Thymus (tissue), 11 donors: ENCODE results near the gene NOS3. TPM values are rescaled to one million over a fixed set of nuclear protein-coding genes. Genes with fewer than 3 reads are reported as not detected.

Experiments used
- DNase-seq, 9 donors: peaks; one replicate each; pipeline ENCODE4 v3.0.0-alpha.2; 2013; ENCODE audit warnings: low spot score in 9 of 9, low read depth in 6 of 9, missing footprints in 1 of 9
- H3K27ac ChIP-seq, 2 donors: one replicate each; pipeline ENCODE4 v1.5.1; 2013; ENCODE audit warnings: control low read depth in 1 of 2, low read depth in 1 of 2, low read length in 1 of 2, mild to moderate bottlenecking in 1 of 2, moderate library complexity in 1 of 2
- H3K27me3 ChIP-seq, 2 donors: one replicate each; pipeline ENCODE4 v1.5.1; 2013; ENCODE audit warnings: low read length in 1 of 2; ENCODE audit not compliant: control insufficient read depth in 2 of 2, insufficient read depth in 1 of 2
- H3K36me3 ChIP-seq, 2 donors: one replicate each; pipeline ENCODE4 v1.5.1; 2013; ENCODE audit warnings: low read length in 1 of 2, mild to moderate bottlenecking in 1 of 2, moderate library complexity in 1 of 2; ENCODE audit not compliant: control insufficient read depth in 2 of 2, insufficient read depth in 2 of 2
- H3K4me1 ChIP-seq, 2 donors: one replicate each; pipeline ENCODE4 v1.5.1; 2013; ENCODE audit warnings: low read length in 2 of 2; ENCODE audit not compliant: control insufficient read depth in 2 of 2, insufficient read depth in 2 of 2
- H3K4me3 ChIP-seq, 2 donors: one replicate each; pipeline ENCODE4 v1.5.1; 2013; ENCODE audit warnings: low read length in 2 of 2, control low read depth in 1 of 2, mild to moderate bottlenecking in 1 of 2
- H3K9me3 ChIP-seq, 2 donors: one replicate each; pipeline ENCODE4 v1.5.1; 2013; ENCODE audit warnings: low read length in 1 of 2, mild to moderate bottlenecking in 1 of 2; ENCODE audit not compliant: control insufficient read depth in 2 of 2, insufficient read depth in 1 of 2
- WGBS: extraction: QIAGEN DNeasy Blood & Tissue Kit; methylation state at CpG from one replicate; pipeline ENCODE4 v1.1.7; 2013; 5-methylcytosine and 5-hydroxymethylcytosine counted together
- polyA plus RNA-seq: library from polyadenylated mRNA; stranded (reverse); fragments of 200-250 nt; gene quantifications from one replicate; pipeline ENCODE4 v1.2.3, GENCODE V29; 2013
- total RNA-seq: library from RNA; stranded (reverse); fragments of 120-200 nt; gene quantifications from one replicate; pipeline ENCODE4 v1.2.4, GENCODE V29; 2013
- donor health status: healthy.

The NOS3 gene
- total and polyA plus RNA-seq, 2 donors: 1.5 to 3.0 TPM

- Histone ChIP-seq H3K4me3 (no peak overlapping the region), H3K27ac (no peak overlapping the region), H3K36me3 (no peaks in the 10 kb centered on the region), H3K4me1 (peaks cover 0 to 2% of the 10 kb centered on the region in 2 donors), H3K9me3 (no peaks in the 10 kb centered on the region), H3K27me3 (peaks cover 6 to 65% of the 10 kb centered on the region in 2 donors)
- 98% methylated on average over 16 of the region's 16 CpGs for WGBS
- no peak for DNase-seq
Measured at GRCh38 chr7:150951181-150951520, 39.7 kb upstream of the NOS3 start.

- no peaks in the 10 kb centered on the region for H3K9me3 ChIP-seq
- 98% methylated on average over 28 of the region's 28 CpGs for WGBS
- no peak overlapping the region for H3K4me3 ChIP-seq
- no peaks in the 10 kb centered on the region for H3K36me3 ChIP-seq
- H3K27me3 ChIP-seq: peaks cover 8 to 65% of the 10 kb centered on the region in 2 donors
- H3K27ac ChIP-seq: no peak overlapping the region
- DNase-seq: no peak
- peaks cover 0 to 2% of the 10 kb centered on the region in 2 donors for H3K4me1 ChIP-seq
Measured at GRCh38 chr7:150951521-150951920, 39.3 kb upstream of the NOS3 start.

- Histone ChIP-seq H3K27ac (no peak overlapping the region), H3K9me3 (peaks cover 0 to 3% of the 10 kb centered on the region in 2 donors), H3K4me1 (peaks cover 0 to 2% of the 10 kb centered on the region in 2 donors), H3K4me3 (no peak overlapping the region), H3K27me3 (peaks cover 18 to 65% of the 10 kb centered on the region in 2 donors), H3K36me3 (no peaks in the 10 kb centered on the region)
- 91% methylated on average over 33 of the region's 33 CpGs for WGBS
- no peak for DNase-seq
Measured at GRCh38 chr7:150952331-150953050, 38.3 kb upstream of the NOS3 start.

- no peaks in the 10 kb centered on the region for H3K36me3 ChIP-seq
- no peak for DNase-seq
- peaks cover 26 to 62% of the 10 kb centered on the region in 2 donors for H3K27me3 ChIP-seq
- 97% methylated on average over 17 of the region's 17 CpGs for WGBS
- no peak overlapping the region for H3K4me3 ChIP-seq
- no peak overlapping the region for H3K27ac ChIP-seq
- peaks cover 0 to 3% of the 10 kb centered on the region in 2 donors for H3K9me3 ChIP-seq
- H3K4me1 ChIP-seq: peaks cover 0 to 2% of the 10 kb centered on the region in 2 donors
Measured at GRCh38 chr7:150953061-150953997, 37.5 kb upstream of the NOS3 start.

GRCh38 chr7:150954201-150954985 lies 36.4 kb upstream of the NOS3 start:
- Histone ChIP-seq H3K4me3 (no peak overlapping the region), H3K27me3 (peaks cover 35 to 64% of the 10 kb centered on the region in 2 donors), H3K27ac (no peak overlapping the region), H3K36me3 (no peaks in the 10 kb centered on the region), H3K4me1 (peaks cover 0 to 3% of the 10 kb centered on the region in 2 donors), H3K9me3 (peaks cover 0 to 3% of the 10 kb centered on the region in 2 donors)
- no peak for DNase-seq
- 94% methylated on average over 9 of the region's 9 CpGs for WGBS

GRCh38 chr7:150954986-150955518 lies 35.8 kb upstream of the NOS3 start:
- Histone ChIP-seq H3K27ac (no peak overlapping the region), H3K27me3 (peaks cover 38 to 64% of the 10 kb centered on the region in 2 donors), H3K9me3 (peaks cover 0 to 3% of the 10 kb centered on the region in 2 donors), H3K36me3 (no peaks in the 10 kb centered on the region), H3K4me3 (no peak overlapping the region), H3K4me1 (peaks cover 0 to 7% of the 10 kb centered on the region in 2 donors)
- DNase-seq: no peak
- 87% methylated on average over 21 of the region's 21 CpGs for WGBS

GRCh38 chr7:150955519-150956394 lies 35.1 kb upstream of the NOS3 start:
- H3K4me3 ChIP-seq: no peak overlapping the region
- DNase-seq: no peak
- H3K9me3 ChIP-seq: peaks cover 0 to 3% of the 10 kb centered on the region in 2 donors
- peaks cover 38 to 64% of the 10 kb centered on the region in 2 donors for H3K27me3 ChIP-seq
- peaks cover 0 to 7% of the 10 kb centered on the region in 2 donors for H3K4me1 ChIP-seq
- no peaks in the 10 kb centered on the region for H3K36me3 ChIP-seq
- H3K27ac ChIP-seq: no peak overlapping the region
- 29% methylated on average over 38 of the region's 38 CpGs for WGBS
